GM12865 (cell line): ENCODE data around the gene C1orf226.

Source experiments
- DNase-seq: peaks from one replicate; pipeline ENCODE4 v3.0.0; 2010; ENCODE audit warnings: low read depth
- H3K4me3 ChIP-seq: 2 replicates; pipeline ENCODE4 v1.5.1; 2011; ENCODE audit warnings: mild to moderate bottlenecking, low read depth, low read length, control low read depth
- CTCF ChIP-seq: IDR thresholded peaks from 2 replicates; pipeline ENCODE4 v1.5.1; 2011; ENCODE audit warnings: low read length, control low read depth, low read depth, inconsistent platforms; ENCODE audit not compliant: insufficient read depth; ENCODE audit errors: missing control alignments

C1orf226 gene

GRCh38 chr1:162400790-162401355, 19.3 kb downstream of the C1orf226 start:
- DNase-seq = no peak

GRCh38 chr1:162404550-162405160, 23.1 kb downstream of the C1orf226 start:
- no peak for TF ChIP-seq CTCF
- no peak overlapping the region for H3K4me3 ChIP-seq
- no peak for DNase-seq

More at GRCh38 chr1:162400790-162401355, 19.3 kb downstream of the C1orf226 start:
- no peak overlapping the region for H3K4me3 ChIP-seq
- no peak for TF ChIP-seq CTCF

GRCh38 chr1:162405800-162406199, 24.3 kb downstream of the C1orf226 start:
- TF ChIP-seq CTCF = no peak
- DNase-seq = no peak
- H3K4me3 ChIP-seq = no peak overlapping the region

GRCh38 chr1:162406811-162407210, 25.3 kb downstream of the C1orf226 start:
- DNase-seq = no peak

GRCh38 chr1:162407539-162407938, 26.0 kb downstream of the C1orf226 start:
- no peak for DNase-seq
- TF ChIP-seq CTCF = no peak
- H3K4me3 ChIP-seq = no peak overlapping the region

More at GRCh38 chr1:162406811-162407210, 25.3 kb downstream of the C1orf226 start:
- TF ChIP-seq CTCF = no peak
- no peak overlapping the region for H3K4me3 ChIP-seq

- no peak for TF ChIP-seq CTCF
- no peak within 1 kb of the TSS for H3K4me3 ChIP-seq
- DNase-seq = no peak
These were observed 30.5 kb downstream of the C1orf226 start, which contains the start of gene SH2D1B for GRCh38 chr1:162412002-162412401. SH2D1B (minus strand) TSS chr1:162412136; CDS start chr1:162412016, 120 bp downstream.

GRCh38 chr1:162416215-162416614, 34.7 kb downstream of the C1orf226 start:
- DNase-seq = no peak
- H3K4me3 ChIP-seq = no peak overlapping the region
- no peak for TF ChIP-seq CTCF
